ENCODE measurements around the gene ARHGAP42. TPM values are rescaled to one million over a fixed set of nuclear protein-coding genes. Genes with fewer than 3 reads are reported as not detected.

ARHGAP42 gene
- total and polyA plus RNA-seq, 2 of the 4 experiments (the other 2 are of a cell fraction) = 2.9 to 7.3 TPM

GRCh38 chr11:100949443-100949842, 262.4 kb downstream of the ARHGAP42 start:
- intact Hi-C loops (cut with micrococcal nuclease) (no loop called here), in situ Hi-C loops (cut with MboI; ENCODE audit: low sequenced_read_pairs) (loop anchor here (25.0 kb wide), 1 partner anchor 1437 kb away; no protein-coding TSS in a partner anchor), dilution Hi-C loops (cut with HindIII; ENCODE audit: low sequenced_read_pairs, unreplicated experiment) (no loop called here)
- H3K23ac ChIP-seq (ENCODE audit: low read depth, low read length) = no peak overlapping the region
- H2BK120ac ChIP-seq (ENCODE audit: low read depth, low read length) = no peak overlapping the region
- H4K91ac ChIP-seq (ENCODE audit: insufficient read depth, low read depth, low read length) = no peak overlapping the region
- no peak for DNase-seq
- no peak overlapping the region for H4K8ac ChIP-seq (ENCODE audit: low read depth in 2 of 2, low read length in 2 of 2)
- ChIA-PET POLR2A (ENCODE audit: unreplicated experiment) (no interaction called here), CTCF (no interaction called here)
- H3K4me2 ChIP-seq (ENCODE audit: low read depth, low read length) = no peak overlapping the region
- H2AFZ ChIP-seq (replicated peaks; ENCODE audit: low read length, poor library complexity) = no peak overlapping the region
- no TSS peak for BruUV-seq (replicated peaks)
- H4K5ac ChIP-seq (ENCODE audit: low read depth, low read length) = no peak overlapping the region
- H4K20me1 ChIP-seq (ENCODE audit: insufficient read depth, low read length) = no peaks in the 10 kb centered on the region
- no peak overlapping the region for H2AK9ac ChIP-seq (replicated peaks; ENCODE audit: low read depth, low read length, poor library complexity)
- no peaks in the 10 kb centered on the region for H3K9me3 ChIP-seq (ENCODE audit: control insufficient read depth, insufficient read depth, low read length)
- H3K18ac ChIP-seq (ENCODE audit: low read depth, low read length) = no peak overlapping the region
- H3K4me3 ChIP-seq (ENCODE audit: insufficient read depth, low read depth, low read length) = no peak overlapping the region
- H3K27ac ChIP-seq (ENCODE audit: insufficient read depth, low read length) = no peak overlapping the region
- no peaks in the 10 kb centered on the region for H3K4me1 ChIP-seq (ENCODE audit: control insufficient read depth, insufficient read depth, low read length)
- no peak overlapping the region for H2BK15ac ChIP-seq (ENCODE audit: low read depth, low read length)
- no CpG with 5 or more reads among the region's 2 CpGs for WGBS, 2 experiments (ENCODE audit: extremely low coverage in 2 of 2, insufficient read length in 1 of 2)
- TF ChIP-seq, protein P1, sequence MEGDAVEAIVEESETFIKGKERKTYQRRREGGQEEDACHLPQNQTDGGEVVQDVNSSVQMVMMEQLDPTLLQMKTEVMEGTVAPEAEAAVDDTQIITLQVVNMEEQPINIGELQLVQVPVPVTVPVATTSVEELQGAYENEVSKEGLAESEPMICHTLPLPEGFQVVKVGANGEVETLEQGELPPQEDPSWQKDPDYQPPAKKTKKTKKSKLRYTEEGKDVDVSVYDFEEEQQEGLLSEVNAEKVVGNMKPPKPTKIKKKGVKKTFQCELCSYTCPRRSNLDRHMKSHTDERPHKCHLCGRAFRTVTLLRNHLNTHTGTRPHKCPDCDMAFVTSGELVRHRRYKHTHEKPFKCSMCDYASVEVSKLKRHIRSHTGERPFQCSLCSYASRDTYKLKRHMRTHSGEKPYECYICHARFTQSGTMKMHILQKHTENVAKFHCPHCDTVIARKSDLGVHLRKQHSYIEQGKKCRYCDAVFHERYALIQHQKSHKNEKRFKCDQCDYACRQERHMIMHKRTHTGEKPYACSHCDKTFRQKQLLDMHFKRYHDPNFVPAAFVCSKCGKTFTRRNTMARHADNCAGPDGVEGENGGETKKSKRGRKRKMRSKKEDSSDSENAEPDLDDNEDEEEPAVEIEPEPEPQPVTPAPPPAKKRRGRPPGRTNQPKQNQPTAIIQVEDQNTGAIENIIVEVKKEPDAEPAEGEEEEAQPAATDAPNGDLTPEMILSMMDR (conservative IDR thresholded peaks at IDR 0.05; ENCODE audit: low read depth, low read length) = no peak
- no peak for TF ChIP-seq POLR2A (IDR thresholded peaks at IDR 0.05; ENCODE audit: low read depth, low read length)
- TF ChIP-seq NFE2L2 (IDR thresholded peaks at IDR 0.05; ENCODE audit: low read depth, low read length) = no peak
- TF ChIP-seq RCOR1 (IDR thresholded peaks at IDR 0.05; ENCODE audit: insufficient replicate concordance, low read length) = no peak
- TF ChIP-seq BHLHE40 (IDR thresholded peaks at IDR 0.05; ENCODE audit: low read depth, low read length) = no peak
- TF ChIP-seq, protein P2, sequence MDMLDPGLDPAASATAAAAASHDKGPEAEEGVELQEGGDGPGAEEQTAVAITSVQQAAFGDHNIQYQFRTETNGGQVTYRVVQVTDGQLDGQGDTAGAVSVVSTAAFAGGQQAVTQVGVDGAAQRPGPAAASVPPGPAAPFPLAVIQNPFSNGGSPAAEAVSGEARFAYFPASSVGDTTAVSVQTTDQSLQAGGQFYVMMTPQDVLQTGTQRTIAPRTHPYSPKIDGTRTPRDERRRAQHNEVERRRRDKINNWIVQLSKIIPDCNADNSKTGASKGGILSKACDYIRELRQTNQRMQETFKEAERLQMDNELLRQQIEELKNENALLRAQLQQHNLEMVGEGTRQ (IDR thresholded peaks at IDR 0.05; ENCODE audit: low read depth, low read length) = no peak
- no peak for TF ChIP-seq FOS (IDR thresholded peaks at IDR 0.05; ENCODE audit: low read depth, low read length)
- no peak for TF ChIP-seq MXI1 (IDR thresholded peaks at IDR 0.05; ENCODE audit: borderline replicate concordance, low read depth, low read length)
- TF ChIP-seq CEBPB (IDR thresholded peaks at IDR 0.05; ENCODE audit: low read depth, low read length) = no peak
- TF ChIP-seq, protein P3, sequence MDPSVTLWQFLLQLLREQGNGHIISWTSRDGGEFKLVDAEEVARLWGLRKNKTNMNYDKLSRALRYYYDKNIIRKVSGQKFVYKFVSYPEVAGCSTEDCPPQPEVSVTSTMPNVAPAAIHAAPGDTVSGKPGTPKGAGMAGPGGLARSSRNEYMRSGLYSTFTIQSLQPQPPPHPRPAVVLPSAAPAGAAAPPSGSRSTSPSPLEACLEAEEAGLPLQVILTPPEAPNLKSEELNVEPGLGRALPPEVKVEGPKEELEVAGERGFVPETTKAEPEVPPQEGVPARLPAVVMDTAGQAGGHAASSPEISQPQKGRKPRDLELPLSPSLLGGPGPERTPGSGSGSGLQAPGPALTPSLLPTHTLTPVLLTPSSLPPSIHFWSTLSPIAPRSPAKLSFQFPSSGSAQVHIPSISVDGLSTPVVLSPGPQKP (IDR thresholded peaks at IDR 0.05; ENCODE audit: borderline replicate concordance, low read depth, low read length) = no peak
- no peak for TF ChIP-seq RAD21 (IDR thresholded peaks at IDR 0.05; ENCODE audit: low read length)
- TF ChIP-seq CHD1 (IDR thresholded peaks at IDR 0.05; ENCODE audit: low read depth, low read length) = no peak
- no peak for TF ChIP-seq MAZ (IDR thresholded peaks at IDR 0.05; ENCODE audit: borderline replicate concordance, low read depth, low read length)
- no peak for TF ChIP-seq RFX5 (IDR thresholded peaks at IDR 0.05; ENCODE audit: low read depth, low read length)
- TF ChIP-seq MAFK (IDR thresholded peaks at IDR 0.05; ENCODE audit: low read depth, low read length) = no peak
- TF ChIP-seq SMC3 (IDR thresholded peaks at IDR 0.05; ENCODE audit: low read depth, low read length) = no peak
- no peak overlapping the region for H3K56ac ChIP-seq (ENCODE audit: extremely low read depth, insufficient read depth, low read length)
- H3K9me1 ChIP-seq (ENCODE audit: insufficient read depth, low read length) = no peaks in the 10 kb centered on the region; the same call in 1 of the 2 replicates
- ATAC-seq (ENCODE audit: low read depth) = no peak
- H3K4ac ChIP-seq (ENCODE audit: low read depth, low read length) = no peak overlapping the region
- no peaks in the 10 kb centered on the region for H3K27me3 ChIP-seq (ENCODE audit: control insufficient read depth, insufficient read depth, low read length)
- no peak overlapping the region for H3K14ac ChIP-seq (replicated peaks; ENCODE audit: low read depth, low read length)
- no peak overlapping the region for H2AK5ac ChIP-seq (ENCODE audit: low read depth, low read length)
- no peak overlapping the region for H2BK5ac ChIP-seq (ENCODE audit: low read depth, low read length, poor library complexity, severe bottlenecking)
- no peak overlapping the region for H3K9ac ChIP-seq (ENCODE audit: low read depth, low read length)
- H3K36me3 ChIP-seq (ENCODE audit: control insufficient read depth, insufficient read depth, low read length) = no peaks in the 10 kb centered on the region
- no peaks in the 10 kb centered on the region for H3K79me1 ChIP-seq (ENCODE audit: low read depth in 1 of 2, low read length in 2 of 2)
- no peak overlapping the region for H2BK20ac ChIP-seq (ENCODE audit: low read depth, low read length)

Data from IMR-90 (cell line).